Measurements from ENCODE around the gene SLC43A2. TPM values are rescaled to one million over a fixed set of nuclear protein-coding genes. Genes with fewer than 3 reads are reported as not detected.
"Not testable (repeated sequence)": the region's sequence is repeated elsewhere in the genome, so short reads cannot be mapped to it uniquely, and the experiment has no call there.

Gene SLC43A2
- total RNA-seq, 2 donors from 2014 or later = 9.6 to 22.4 TPM

DNA sequence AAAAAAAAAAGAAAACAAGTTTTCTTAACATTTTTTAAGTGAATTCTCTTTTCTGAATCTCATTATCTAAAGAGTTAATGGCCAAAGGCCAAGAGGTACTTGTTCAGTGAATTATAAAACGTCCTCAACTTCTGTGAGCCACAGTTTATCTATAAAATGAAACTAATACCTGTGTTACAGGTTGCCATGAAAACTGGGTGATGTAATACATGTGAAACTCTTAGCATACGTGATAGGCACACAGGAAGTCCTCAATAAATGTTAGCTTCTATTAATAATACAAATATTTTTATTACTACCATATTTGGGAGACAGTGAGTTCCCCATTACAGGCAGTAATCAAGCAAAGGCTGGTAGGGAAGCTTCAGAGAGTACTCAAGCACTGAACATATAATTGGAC lies 98.8 kb downstream of the SLC43A2 start:
- no peaks in the 10 kb centered on the region for H3K9me3 ChIP-seq
- no peak overlapping the region for H3K4me3 ChIP-seq
- ATAC-seq (no peak), DNase-seq (no peak)
- 28 to 32% methylated on average over 2 of the region's 2 CpGs for WGBS, 2 donors
- intact Hi-C loops (cut with DNase I) = no loop called here
- H3K27ac ChIP-seq = no peak overlapping the region
- H3K4me1 ChIP-seq = no peaks in the 10 kb centered on the region
- H3K27me3 ChIP-seq = no peaks in the 10 kb centered on the region
- peaks cover 15 to 23% of the 10 kb centered on the region in 2 donors for H3K36me3 ChIP-seq (replicated peaks in 1 of 2; ENCODE audit: insufficient read depth in 1 of 2, low read depth in 2 of 2)
- TF ChIP-seq POLR2A (IDR thresholded peaks at IDR 0.05) = no peak
- no peak for TF ChIP-seq CTCF (IDR thresholded peaks at IDR 0.05)

GRCh38 chr17:1526876-1527275 lies 101.8 kb downstream of the SLC43A2 start:
- H3K36me3 ChIP-seq (replicated peaks in 1 of 2; ENCODE audit: insufficient read depth in 1 of 2, low read depth in 2 of 2); H3K27ac ChIP-seq; H3K4me3 ChIP-seq; H3K27me3 ChIP-seq; DNase-seq; H3K4me1 ChIP-seq; H3K9me3 ChIP-seq; intact Hi-C loops (cut with DNase I); ATAC-seq: not testable (repeated sequence)
- 81 to 82% methylated on average over 4 of the region's 4 CpGs for WGBS, 2 donors

- Histone ChIP-seq H3K27me3 (no peaks in the 10 kb centered on the region), H3K9me3 (no peaks in the 10 kb centered on the region), H3K4me1 (peaks cover 7% of the 10 kb centered on the region), H3K4me3 (no peak overlapping the region), H3K36me3 (replicated peaks in 1 of 2; ENCODE audit: insufficient read depth in 1 of 2, low read depth in 2 of 2) (peaks cover 0 to 2% of the 10 kb centered on the region in 2 donors), H3K27ac (no peak overlapping the region)
- intact Hi-C loops (cut with DNase I) = no loop called here
- DNase-seq = no peak
- 89 to 96% methylated on average over 5 of the region's 5 CpGs for WGBS, 2 donors
- TF ChIP-seq POLR2A (IDR thresholded peaks at IDR 0.05) (no peak), CTCF (IDR thresholded peaks at IDR 0.05) (no peak)
- ATAC-seq = no peak
Observed at GRCh38 chr17:1522626-1523025, 106.0 kb downstream of the SLC43A2 start.

GRCh38 chr17:1521086-1521640 lies 107.5 kb downstream of the SLC43A2 start:
- 83 to 88% methylated on average over 9 to 10 of the region's 10 CpGs for WGBS, 2 donors
- Histone ChIP-seq H3K9me3 (no peaks in the 10 kb centered on the region), H3K27ac (no peak overlapping the region), H3K4me3 (no peak overlapping the region), H3K27me3 (no peaks in the 10 kb centered on the region), H3K36me3 (replicated peaks in 1 of 2; ENCODE audit: insufficient read depth in 1 of 2, low read depth in 2 of 2) (peaks cover 0 to 2% of the 10 kb centered on the region in 2 donors), H3K4me1 (peaks cover 11% of the 10 kb centered on the region)
- ATAC-seq (no peak), DNase-seq (no peak)
- TF ChIP-seq CTCF (IDR thresholded peaks at IDR 0.05) (no peak), POLR2A (IDR thresholded peaks at IDR 0.05) (no peak)
- intact Hi-C loops (cut with DNase I) = no loop called here

- Histone ChIP-seq H3K36me3 (replicated peaks in 1 of 2; ENCODE audit: insufficient read depth in 1 of 2, low read depth in 2 of 2) (no peaks in the 10 kb centered on the region), H3K27ac (no peak overlapping the region), H3K4me1 (peaks cover 24% of the 10 kb centered on the region), H3K4me3 (no peak overlapping the region), H3K9me3 (no peaks in the 10 kb centered on the region), H3K27me3 (no peaks in the 10 kb centered on the region)
- 77 to 86% methylated on average over 7 of the region's 7 CpGs for WGBS, 2 donors
- TF ChIP-seq POLR2A (IDR thresholded peaks at IDR 0.05) (no peak), CTCF (IDR thresholded peaks at IDR 0.05) (no peak)
- DNase-seq = no peak
- ATAC-seq = no peak
- intact Hi-C loops (cut with DNase I) = no loop called here
Observed at GRCh38 chr17:1519678-1520077, 109.0 kb downstream of the SLC43A2 start.

Small RNA genes within 50 kb of the gene (small RNA-seq; reads per million reads assigned to genes)
- not detected for gene RN7SL105P

Other genes with a start within 250 kb of the SLC43A2 start
- gene YWHAE, start 228.6 kb downstream of the SLC43A2 start, total RNA-seq = 100 to 1,000 TPM; 301 to 378 TPM
- 10 to 100 TPM; 27.7 to 35.5 TPM for gene CRK, start 172.6 kb downstream of the SLC43A2 start, total RNA-seq
- 10 to 100 TPM; 77.3 to 94.6 TPM for gene MYO1C, start 136.1 kb downstream of the SLC43A2 start, total RNA-seq
- gene INPP5K, start 112.2 kb downstream of the SLC43A2 start, total RNA-seq = 10 to 100 TPM; 26.4 to 34.2 TPM
- 10 to 100 TPM; 11.2 to 14.3 TPM for gene PITPNA, start 66.0 kb downstream of the SLC43A2 start, total RNA-seq
- gene SCARF1, start 16.9 kb upstream of the SLC43A2 start, total RNA-seq = 10 to 100 TPM in 1 of 2 donors, 1 to 10 TPM in 1; 9.1 to 15.5 TPM
- 10 to 100 TPM; 21.0 to 68.2 TPM for gene RILP, start 21.0 kb upstream of the SLC43A2 start, total RNA-seq
- gene PRPF8, start 56.0 kb upstream of the SLC43A2 start, total RNA-seq = 100 to 1,000 TPM in 1 of 2 donors, 10 to 100 TPM in 1; 84.7 to 100 TPM
- 1 to 10 TPM; 1.6 to 2.6 TPM for gene TLCD2, start 81.5 kb upstream of the SLC43A2 start, total RNA-seq
- 10 to 100 TPM; 15.6 to 31.6 TPM for gene WDR81, start 95.9 kb upstream of the SLC43A2 start, total RNA-seq
- 1 to 10 TPM; 5.9 to 8.8 TPM for gene SERPINF2, start 114.0 kb upstream of the SLC43A2 start, total RNA-seq
- 100 to 1,000 TPM; 146 to 194 TPM for gene SERPINF1, start 133.2 kb upstream of the SLC43A2 start, total RNA-seq
- gene SMYD4, start 201.1 kb upstream of the SLC43A2 start, total RNA-seq = 1 to 10 TPM; 4.0 to 7.0 TPM
- gene RPA1, start 201.2 kb upstream of the SLC43A2 start, total RNA-seq = 10 to 100 TPM in 1 of 2 donors, 1 to 10 TPM in 1; 8.9 to 11.9 TPM

Data from body of pancreas (tissue), 4 donors.